PC-9 (cell line): ENCODE data around the gene NPFFR1. TPM values are rescaled to one million over a fixed set of nuclear protein-coding genes. Genes with fewer than 3 reads are reported as not detected.
A peak's percentile ranks its signal among the peaks of the same experiment; 100 is the strongest.

ENCODE experiments used
- BruUV-seq: library from RNA; stranded (reverse); fragments of 400-500 nt; replicated peaks from 2 replicates; lab custom pipeline; 2021; lab: Mats Ljungman, UMichigan
- CTCF ChIA-PET: fragments of 300-600 bp; sonication (Branson Sonifier 250); formaldehyde crosslinking; loops from one replicate; lab custom pipeline; 2022; ENCODE audit warnings: antibody characterized with exemption; lab: Charles Lee
- POLR2A ChIA-PET: fragments of 300-600 bp; sonication (Branson Sonifier 250); formaldehyde crosslinking; loops from one replicate; lab custom pipeline; 2022; ENCODE audit warnings: antibody characterized with exemption; ENCODE audit not compliant: unreplicated experiment; lab: Charles Lee
- DNase-seq, 2 experiments: peaks; one replicate each; pipeline versions ENCODE4 v3.0.0 to v3.0.0-alpha.2; 2015 to 2022; ENCODE audit warnings: mixed read lengths in 1 of 2
- H2AFZ ChIP-seq: fragments of 200-600 bp; sonication (generic); 2 replicates; pipeline ENCODE4 v1.8.1; 2017; ENCODE audit warnings: antibody characterized with exemption
- H3F3A ChIP-seq: fragments of 200-600 bp; sonication (generic); 2 replicates; pipeline ENCODE4 v1.8.1; 2017; ENCODE audit warnings: antibody characterized with exemption, mild to moderate bottlenecking, low read depth; ENCODE audit not compliant: insufficient read depth
- H3K27ac ChIP-seq: fragments of 200-600 bp; sonication (generic); 2 replicates; pipeline ENCODE4 v1.6.1; 2016; ENCODE audit warnings: mixed run types
- H3K27me3 ChIP-seq: fragments of 200-600 bp; sonication (generic); 2 replicates; pipeline ENCODE4 v1.6.1; 2016; ENCODE audit warnings: low read depth, mixed run types; ENCODE audit not compliant: insufficient read depth
- H3K36me3 ChIP-seq: fragments of 200-600 bp; sonication (generic); 2 replicates; pipeline ENCODE4 v1.6.1; 2016; ENCODE audit warnings: low read depth, mixed run types
- H3K4me1 ChIP-seq: fragments of 200-600 bp; sonication (generic); replicated peaks from 2 replicates; pipeline ENCODE4 v1.6.1; 2016; ENCODE audit warnings: mixed run types; ENCODE audit not compliant: insufficient read depth
- H3K4me2 ChIP-seq: fragments of 200-600 bp; sonication (generic); 2 replicates; pipeline ENCODE4 v1.6.1; 2017; ENCODE audit warnings: mixed run types
- H3K4me3 ChIP-seq: fragments of 200-600 bp; sonication (generic); 2 replicates; pipeline ENCODE4 v1.6.1; 2016; ENCODE audit warnings: mixed run types
- H3K79me2 ChIP-seq: fragments of 200-600 bp; sonication (generic); 2 replicates; pipeline ENCODE4 v1.6.1; 2017; ENCODE audit warnings: low read depth, mixed run types
- H3K9me2 ChIP-seq: fragments of 200-600 bp; sonication (generic); 2 replicates; pipeline ENCODE4 v1.8.1; 2017; ENCODE audit warnings: mild to moderate bottlenecking; ENCODE audit not compliant: insufficient read depth
- H3K9me3 ChIP-seq: fragments of 200-600 bp; sonication (generic); 2 replicates; pipeline ENCODE4 v1.8.1; 2016; ENCODE audit warnings: low read depth; ENCODE audit not compliant: insufficient read depth
- H4K20me1 ChIP-seq: fragments of 200-600 bp; sonication (generic); 2 replicates; pipeline ENCODE4 v1.8.1; 2017; ENCODE audit not compliant: insufficient read depth
- CTCF ChIP-seq: fragments of 200-600 bp; sonication (generic); conservative IDR thresholded peaks from 2 replicates; pipeline ENCODE4 v1.6.1; 2017; ENCODE audit warnings: mixed run types, antibody characterized with exemption, mild to moderate bottlenecking, moderate library complexity
- EZH2 ChIP-seq: fragments of 200-600 bp; sonication (generic); IDR thresholded peaks from 2 replicates; pipeline ENCODE4 v1.8.0; 2017; ENCODE audit warnings: antibody characterized with exemption, low read depth
- intact Hi-C: fragments of 100-400 bp; cut with micrococcal nuclease; formaldehyde crosslinking; loops from one replicate; pipeline ENCODE4 v1.10.0; 2022; ENCODE audit not compliant: unreplicated experiment
- total RNA-seq: library from RNA; stranded (reverse); gene quantifications from 2 replicates; pipeline ENCODE4 v1.2.3, GENCODE V29; 2021

NPFFR1 gene
- total RNA-seq, 1 experiment from 2014 or later: 0.09 TPM

DNA sequence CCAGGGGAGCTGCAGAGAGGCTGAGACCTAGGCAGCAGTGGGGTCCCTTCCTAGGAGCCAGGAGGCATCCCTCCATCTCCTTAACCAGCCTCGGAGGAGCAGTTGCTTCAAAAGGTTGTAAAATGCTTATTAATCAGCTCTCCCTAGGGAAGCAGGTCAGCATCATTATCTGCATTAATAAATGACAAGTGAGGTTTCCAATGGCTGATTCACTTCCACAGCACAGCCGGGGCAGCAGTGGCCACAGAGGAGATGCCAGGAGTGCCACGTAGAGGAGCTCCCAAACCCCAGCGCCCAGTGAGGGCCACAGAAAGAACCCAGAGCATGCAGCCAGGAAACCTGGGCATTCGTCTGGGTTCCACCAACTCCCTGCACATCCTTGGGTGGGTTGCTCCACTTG is 8.2 kb upstream of the NPFFR1 start:
- no peaks in the 10 kb centered on the region for H4K20me1 ChIP-seq
- H3K79me2 ChIP-seq: no peaks in the 10 kb centered on the region
- H3K9me3 ChIP-seq: no peaks in the 10 kb centered on the region
- H3K4me2 ChIP-seq: no peak overlapping the region
- peaks cover 15% of the 10 kb centered on the region for H3K4me1 ChIP-seq
- no peaks in the 10 kb centered on the region for H3K36me3 ChIP-seq
- no peak for DNase-seq
- H3K27ac ChIP-seq: no peak overlapping the region
- no peak for TF ChIP-seq CTCF
- TF ChIP-seq EZH2: no peak
- intact Hi-C loops: no loop called here
- H3K27me3 ChIP-seq: no peaks in the 10 kb centered on the region
- H3K9me2 ChIP-seq: no peaks in the 10 kb centered on the region
- H3F3A ChIP-seq: peaks cover 17% of the 10 kb centered on the region
- POLR2A ChIA-PET: no interaction called here
- H3K4me3 ChIP-seq: no peak overlapping the region
- BruUV-seq: no TSS peak
- no peak overlapping the region for H2AFZ ChIP-seq
- CTCF ChIA-PET: no interaction called here

DNA sequence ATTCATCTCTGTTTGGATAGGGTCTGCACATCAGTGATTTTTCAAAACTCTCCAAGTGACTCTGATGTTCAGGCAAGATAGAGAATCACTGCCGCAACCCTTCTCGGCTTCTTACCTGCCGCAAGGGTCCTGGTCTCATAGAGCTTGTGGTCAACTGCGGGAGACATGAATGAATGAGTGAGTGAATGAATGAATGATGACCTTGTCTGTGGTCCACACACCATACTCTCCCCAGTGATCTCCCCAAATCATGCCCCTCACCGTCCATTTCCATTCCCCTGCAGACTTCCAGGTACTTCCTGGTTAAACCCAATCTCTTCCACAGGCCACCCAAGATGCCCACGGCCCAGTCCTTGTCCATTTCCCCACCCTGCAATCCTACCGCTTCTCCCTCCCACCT is 5.9 kb upstream of the NPFFR1 start:
- TF ChIP-seq EZH2 (no peak), CTCF (no peak)
- ChIA-PET CTCF (no interaction called here), POLR2A (no interaction called here)
- intact Hi-C loops: no loop called here
- no peaks in the 10 kb centered on the region for H3K79me2 ChIP-seq
- H3K9me3 ChIP-seq: no peaks in the 10 kb centered on the region
- no peak overlapping the region for H2AFZ ChIP-seq
- H4K20me1 ChIP-seq: no peaks in the 10 kb centered on the region
- H3K4me2 ChIP-seq: peak overlapping the region; percentile 13; the same call in 1 of the 2 replicates
- no peak overlapping the region for H3K27ac ChIP-seq
- no peak overlapping the region for H3K4me3 ChIP-seq
- DNase-seq: no peak
- peaks cover 13% of the 10 kb centered on the region for H3F3A ChIP-seq
- peaks cover 6% of the 10 kb centered on the region; the same call in 1 of the 2 replicates for H3K4me1 ChIP-seq
- no peaks in the 10 kb centered on the region for H3K9me2 ChIP-seq
- no TSS peak for BruUV-seq
- no peaks in the 10 kb centered on the region for H3K36me3 ChIP-seq
- H3K27me3 ChIP-seq: 0 out of 2 replicates have a peak, but pooled peaks cover 2% of the 10 kb centered on the region

DNA sequence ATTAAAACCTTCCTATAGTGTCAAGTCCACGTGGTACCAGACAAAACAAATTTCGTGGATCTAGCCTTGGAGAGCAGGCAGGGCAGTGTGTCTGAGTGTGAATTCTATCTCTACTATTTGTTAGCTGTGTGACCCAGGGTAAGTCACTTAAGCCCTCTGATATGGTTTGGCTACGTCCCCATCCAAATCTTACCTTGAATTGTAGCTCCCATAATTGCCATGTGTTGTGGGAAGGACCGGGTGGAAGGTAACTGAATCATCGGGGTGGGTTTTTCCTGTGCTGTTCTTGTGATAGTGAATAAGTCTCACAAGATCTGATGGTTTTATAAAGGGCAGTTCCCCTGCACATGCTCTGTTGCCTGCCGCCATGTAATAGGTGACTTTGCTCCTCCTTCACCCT is 2.8 kb upstream of the NPFFR1 start:
- Histone ChIP-seq H3K4me3 (no peak overlapping the region), H3K4me2 (no peak overlapping the region), H3K9me3 (no peaks in the 10 kb centered on the region), H3K9me2 (no peaks in the 10 kb centered on the region), H3K4me1 (peaks cover 6% of the 10 kb centered on the region; the same call in 1 of the 2 replicates), H3F3A (peaks cover 13% of the 10 kb centered on the region), H2AFZ (no peak overlapping the region), H3K79me2 (no peaks in the 10 kb centered on the region), H3K27ac (no peak overlapping the region), H4K20me1 (no peaks in the 10 kb centered on the region), H3K27me3 (peaks cover 26% of the 10 kb centered on the region), H3K36me3 (no peaks in the 10 kb centered on the region)
- ChIA-PET CTCF (no interaction called here), POLR2A (no interaction called here)
- no peak for DNase-seq
- BruUV-seq: no TSS peak
- intact Hi-C loops: no loop called here
- no peak for TF ChIP-seq CTCF
- no peak for TF ChIP-seq EZH2
